ENCODE measurements around the gene KLHDC4.
"Not testable (repeated sequence)": the region's sequence is repeated elsewhere in the genome, so short reads cannot be mapped to it uniquely, and the experiment has no call there.

The KLHDC4 gene

DNA sequence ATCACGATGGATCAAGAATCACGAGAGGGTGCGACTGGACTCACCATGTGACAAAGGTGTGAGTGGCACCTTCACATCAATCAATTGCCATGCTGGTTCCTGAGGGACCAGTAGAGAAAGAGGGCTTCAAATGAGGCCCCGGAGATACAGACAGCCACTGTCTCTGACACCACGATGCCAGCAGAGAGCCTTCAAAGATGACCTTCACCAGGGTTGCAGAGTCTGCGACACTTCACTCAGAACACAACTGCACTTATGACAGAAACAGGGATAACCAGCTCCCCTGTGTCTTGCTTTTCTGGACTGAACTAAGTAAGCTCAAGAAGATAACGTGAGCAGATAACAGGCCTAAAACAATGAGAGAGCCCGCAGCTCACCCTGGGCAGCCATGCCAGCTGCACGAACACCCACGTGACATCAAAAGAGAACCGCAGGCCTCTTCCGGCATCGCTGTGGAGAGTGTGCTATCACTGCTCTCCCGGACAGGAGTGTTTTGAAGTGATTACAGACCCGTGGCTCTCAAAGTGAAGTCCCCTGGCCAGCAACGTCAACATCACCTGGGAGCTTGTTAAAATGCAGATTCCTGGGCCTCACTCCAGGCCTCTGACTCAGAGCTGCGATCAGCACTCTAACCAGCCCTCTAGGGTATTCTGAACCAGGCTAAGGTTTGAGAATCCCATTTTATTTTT, 36.4 kb downstream of the KLHDC4 start:
- DNase-seq: no peak
- no peak overlapping the region for H2BK5ac ChIP-seq (ENCODE audit: low read depth, low read length, poor library complexity)
- no peaks in the 10 kb centered on the region for H3K9me3 ChIP-seq (ENCODE audit: insufficient read depth, low read depth, low read length)
- H3K4me3 ChIP-seq (ENCODE audit: low read depth, low read length): no peak overlapping the region
- H3K4me1 ChIP-seq (ENCODE audit: control insufficient read depth in 1 of 2, insufficient read depth in 2 of 2, low read length in 2 of 2): peaks cover 3 to 9% of the 10 kb centered on the region in 2 experiments
- no peak overlapping the region for H3K27ac ChIP-seq (ENCODE audit: low read depth, low read length)
- H3K23ac ChIP-seq (ENCODE audit: low read length): no peak overlapping the region
- no peak overlapping the region for H4K12ac ChIP-seq (ENCODE audit: low read depth, low read length)
- no peak overlapping the region for H3K14ac ChIP-seq (ENCODE audit: low read length)
- H2BK120ac ChIP-seq (ENCODE audit: insufficient read depth, low read length, poor library complexity): peak overlapping the region; percentile 17
- no peak overlapping the region for H2AFZ ChIP-seq (ENCODE audit: insufficient read depth, low read length, poor library complexity)
- no peak overlapping the region for H4K91ac ChIP-seq (ENCODE audit: low read depth, low read length)
- H3K36me3 ChIP-seq (ENCODE audit: control insufficient read depth in 1 of 2, insufficient read depth in 2 of 2, low read length in 2 of 2): peaks cover 13 to 15% of the 10 kb centered on the region in 2 experiments
- no peak overlapping the region for H3K4ac ChIP-seq (ENCODE audit: low read depth, low read length)
- H3K9ac ChIP-seq (ENCODE audit: low read length): no peak overlapping the region
- no peak overlapping the region for H3K18ac ChIP-seq (ENCODE audit: low read length)
- H3K4me2 ChIP-seq (ENCODE audit: low read length): no peak overlapping the region
- no peak overlapping the region for H2AK5ac ChIP-seq (ENCODE audit: low read length)
- no peaks in the 10 kb centered on the region for H3K79me2 ChIP-seq (ENCODE audit: control insufficient read depth, insufficient read depth, low read length, poor library complexity)
- peak overlapping the region; percentile 24 for H2BK12ac ChIP-seq (ENCODE audit: low read length)
- no peaks in the 10 kb centered on the region for H3K27me3 ChIP-seq (ENCODE audit: insufficient read depth, low read length)
- no CpG with 5 or more reads among the region's 17 CpGs for WGBS (ENCODE audit: extremely low coverage, insufficient coverage, insufficient read length)
- no peaks in the 10 kb centered on the region for H3K79me1 ChIP-seq (ENCODE audit: low read length)
- no peak overlapping the region for H4K8ac ChIP-seq (ENCODE audit: low read depth, low read length)

DNA sequence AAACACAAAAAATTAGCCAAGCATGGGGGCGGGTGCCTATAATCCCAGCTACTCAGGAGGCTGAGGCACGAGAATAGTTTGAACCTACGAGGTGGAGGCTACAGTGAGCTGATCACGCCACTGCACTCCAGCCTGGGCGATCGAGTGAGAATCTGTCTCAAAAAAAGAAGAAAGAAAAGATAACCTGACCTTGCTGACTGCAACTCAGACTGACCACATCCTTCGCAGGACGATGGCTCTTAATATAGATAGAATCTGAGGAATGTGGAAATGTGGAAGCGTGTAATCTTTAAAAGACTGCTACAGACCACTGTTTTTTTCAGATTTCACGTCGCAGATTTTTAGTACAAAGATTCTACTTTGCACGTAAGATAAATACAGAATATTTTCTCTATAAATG, 37.8 kb downstream of the KLHDC4 start:
- Histone ChIP-seq H3K4me3 (ENCODE audit: low read depth, low read length) (no peak overlapping the region), H3K4me1 (ENCODE audit: control insufficient read depth in 1 of 2, insufficient read depth in 2 of 2, low read length in 2 of 2) (peaks cover 3 to 9% of the 10 kb centered on the region in 2 experiments), H2BK120ac (ENCODE audit: insufficient read depth, low read length, poor library complexity) (no peak overlapping the region), H3K14ac (ENCODE audit: low read length) (no peak overlapping the region), H4K8ac (ENCODE audit: low read depth, low read length) (no peak overlapping the region), H2BK12ac (ENCODE audit: low read length) (no peak overlapping the region), H2AK5ac (ENCODE audit: low read length) (no peak overlapping the region), H3K9me3 (ENCODE audit: insufficient read depth, low read depth, low read length) (no peaks in the 10 kb centered on the region), H3K4me2 (ENCODE audit: low read length) (no peak overlapping the region), H2BK5ac (ENCODE audit: low read depth, low read length, poor library complexity) (no peak overlapping the region), H3K79me2 (ENCODE audit: control insufficient read depth, insufficient read depth, low read length, poor library complexity) (no peaks in the 10 kb centered on the region), H3K79me1 (ENCODE audit: low read length) (no peaks in the 10 kb centered on the region), H2AFZ (ENCODE audit: insufficient read depth, low read length, poor library complexity) (no peak overlapping the region), H4K91ac (ENCODE audit: low read depth, low read length) (no peak overlapping the region), H3K27ac (ENCODE audit: low read depth, low read length) (no peak overlapping the region), H3K9ac (ENCODE audit: low read length) (no peak overlapping the region), H4K12ac (ENCODE audit: low read depth, low read length) (no peak overlapping the region), H3K4ac (ENCODE audit: low read depth, low read length) (no peak overlapping the region), H3K36me3 (ENCODE audit: control insufficient read depth in 1 of 2, insufficient read depth in 2 of 2, low read length in 2 of 2) (peaks cover 15 to 16% of the 10 kb centered on the region in 2 experiments), H3K18ac (ENCODE audit: low read length) (no peak overlapping the region), H3K27me3 (ENCODE audit: insufficient read depth, low read length) (no peaks in the 10 kb centered on the region), H3K23ac (ENCODE audit: low read length) (no peak overlapping the region)
- WGBS (ENCODE audit: extremely low coverage, insufficient coverage, insufficient read length): no CpG with 5 or more reads among the region's 12 CpGs
- DNase-seq: peak in 1 of 2 donors; percentile 6

DNA sequence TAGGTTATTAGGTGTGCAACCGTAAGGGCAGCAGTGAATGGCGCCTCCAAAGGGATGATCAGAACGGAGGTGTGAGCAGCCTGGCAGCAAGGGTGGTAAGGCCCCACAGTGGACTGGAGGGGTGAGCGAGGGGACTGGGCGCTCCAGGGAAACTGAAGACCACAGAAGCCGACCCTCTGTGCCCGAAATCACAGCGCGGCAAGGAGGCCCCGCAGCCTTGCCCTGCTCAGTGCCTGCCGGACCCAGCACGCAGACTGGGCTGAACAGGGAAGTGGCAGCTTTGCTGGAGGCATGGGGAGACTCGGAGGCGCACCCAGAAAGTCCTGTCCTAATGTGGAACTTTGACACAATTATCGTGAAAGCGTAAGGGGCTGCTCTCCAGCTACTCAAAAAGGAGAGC, 38.4 kb downstream of the KLHDC4 start:
- Histone ChIP-seq H4K91ac (ENCODE audit: low read depth, low read length) (no peak overlapping the region), H3K14ac (ENCODE audit: low read length) (peak overlapping the region; percentile 22), H2BK120ac (ENCODE audit: insufficient read depth, low read length, poor library complexity) (no peak overlapping the region), H3K79me2 (ENCODE audit: control insufficient read depth, insufficient read depth, low read length, poor library complexity) (no peaks in the 10 kb centered on the region), H3K9ac (ENCODE audit: low read length) (no peak overlapping the region), H3K4ac (ENCODE audit: low read depth, low read length) (no peak overlapping the region), H3K9me3 (ENCODE audit: insufficient read depth, low read depth, low read length) (no peaks in the 10 kb centered on the region), H3K27me3 (ENCODE audit: insufficient read depth, low read length) (no peaks in the 10 kb centered on the region), H2BK12ac (ENCODE audit: low read length) (peak overlapping the region; percentile 35), H3K27ac (ENCODE audit: low read depth, low read length) (no peak overlapping the region), H3K4me3 (ENCODE audit: low read depth, low read length) (no peak overlapping the region), H3K36me3 (ENCODE audit: control insufficient read depth in 1 of 2, insufficient read depth in 2 of 2, low read length in 2 of 2) (peaks cover 16 to 22% of the 10 kb centered on the region in 2 experiments), H3K79me1 (ENCODE audit: low read length) (no peaks in the 10 kb centered on the region), H4K12ac (ENCODE audit: low read depth, low read length) (no peak overlapping the region), H3K4me2 (ENCODE audit: low read length) (no peak overlapping the region), H3K18ac (ENCODE audit: low read length) (no peak overlapping the region), H4K8ac (ENCODE audit: low read depth, low read length) (no peak overlapping the region), H3K23ac (ENCODE audit: low read length) (no peak overlapping the region), H2AFZ (ENCODE audit: insufficient read depth, low read length, poor library complexity) (no peak overlapping the region), H3K4me1 (ENCODE audit: control insufficient read depth in 1 of 2, insufficient read depth in 2 of 2, low read length in 2 of 2) (peaks cover 3 to 9% of the 10 kb centered on the region in 2 experiments), H2BK5ac (ENCODE audit: low read depth, low read length, poor library complexity) (no peak overlapping the region), H2AK5ac (ENCODE audit: low read length) (peak overlapping the region; percentile 20)
- WGBS (ENCODE audit: extremely low coverage, insufficient coverage, insufficient read length): no CpG with 5 or more reads among the region's 16 CpGs
- DNase-seq: no peak

DNA sequence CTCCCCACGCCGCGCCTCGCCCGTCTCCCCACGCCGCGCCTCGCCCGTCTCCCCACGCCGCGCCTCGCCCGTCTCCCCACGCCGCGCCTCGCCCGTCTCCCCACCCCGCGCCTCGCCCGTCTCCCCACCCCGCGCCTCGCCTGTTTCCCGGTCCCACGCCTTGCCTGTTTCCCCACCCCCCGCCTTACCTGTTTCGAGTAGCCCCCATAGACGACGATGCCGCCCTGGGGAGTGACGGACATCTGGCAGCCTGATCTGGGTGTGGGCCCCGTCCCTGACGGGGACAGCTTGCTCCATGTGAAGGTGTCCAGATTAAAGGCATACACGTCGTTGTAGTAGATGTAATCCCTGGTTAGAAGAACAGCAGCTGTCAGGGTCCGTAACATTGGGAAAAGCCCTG, 39.2 kb downstream of the KLHDC4 start:
- H3K23ac ChIP-seq (ENCODE audit: low read length); H3K4me2 ChIP-seq (ENCODE audit: low read length); H3K27me3 ChIP-seq (ENCODE audit: insufficient read depth, low read length); H2BK120ac ChIP-seq (ENCODE audit: insufficient read depth, low read length, poor library complexity); H3K9me3 ChIP-seq (ENCODE audit: insufficient read depth, low read depth, low read length); H3K27ac ChIP-seq (ENCODE audit: low read depth, low read length); H2AFZ ChIP-seq (ENCODE audit: insufficient read depth, low read length, poor library complexity); H3K4me1 ChIP-seq (ENCODE audit: control insufficient read depth in 1 of 2, insufficient read depth in 2 of 2, low read length in 2 of 2); DNase-seq; H3K18ac ChIP-seq (ENCODE audit: low read length); H3K79me2 ChIP-seq (ENCODE audit: control insufficient read depth, insufficient read depth, low read length, poor library complexity); H4K91ac ChIP-seq (ENCODE audit: low read depth, low read length); H3K4ac ChIP-seq (ENCODE audit: low read depth, low read length); H2AK5ac ChIP-seq (ENCODE audit: low read length); H3K9ac ChIP-seq (ENCODE audit: low read length); H3K14ac ChIP-seq (ENCODE audit: low read length); H4K12ac ChIP-seq (ENCODE audit: low read depth, low read length); H2BK5ac ChIP-seq (ENCODE audit: low read depth, low read length, poor library complexity); H4K8ac ChIP-seq (ENCODE audit: low read depth, low read length); H2BK12ac ChIP-seq (ENCODE audit: low read length); H3K4me3 ChIP-seq (ENCODE audit: low read depth, low read length); H3K79me1 ChIP-seq (ENCODE audit: low read length): not testable (repeated sequence)
- no CpG with 5 or more reads among the region's 40 CpGs for WGBS (ENCODE audit: extremely low coverage, insufficient coverage, insufficient read length)
- H3K36me3 ChIP-seq (ENCODE audit: control insufficient read depth in 1 of 2, insufficient read depth in 2 of 2, low read length in 2 of 2): peaks cover 17 to 24% of the 10 kb centered on the region in 2 experiments

All from trophoblast cell (in vitro differentiated cells and primary cell).